Measurements from ENCODE around the gene POLR3B. TPM values are rescaled to one million over a fixed set of nuclear protein-coding genes. Genes with fewer than 3 reads are reported as not detected.

Gene POLR3B
- total RNA-seq, 2 donors from 2014 or later, result 9.0 to 12.4 TPM

DNA sequence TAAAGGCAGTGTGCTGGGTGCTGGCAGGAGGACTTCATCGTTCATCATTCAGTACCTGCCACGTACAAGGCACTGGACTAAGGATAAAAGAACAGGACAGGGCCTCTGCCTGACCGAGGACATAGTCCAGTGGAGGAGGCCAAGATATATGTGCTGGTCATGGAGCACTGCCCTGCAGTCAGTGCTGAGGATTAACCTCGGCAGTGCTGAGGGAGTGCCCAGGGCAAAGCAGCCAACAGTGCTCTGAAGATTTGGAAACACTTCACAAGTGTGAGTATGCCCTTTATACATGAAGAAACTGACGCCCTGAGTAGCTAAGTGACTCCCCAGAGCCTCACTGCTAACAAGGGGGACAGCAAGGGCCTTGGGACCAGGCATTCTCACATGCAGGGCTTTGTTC, 153.8 kb downstream of the POLR3B start:
- Histone ChIP-seq H3K4me3 (ENCODE audit: low read length) (no peak overlapping the region), H3K27me3 (ENCODE audit: control insufficient read depth, insufficient read depth, low read length, poor library complexity, severe bottlenecking) (no peaks in the 10 kb centered on the region), H3K36me3 (ENCODE audit: control insufficient read depth, insufficient read depth, low read length) (peaks cover 16% of the 10 kb centered on the region), H3K9me3 (ENCODE audit: control insufficient read depth, low read length) (no peaks in the 10 kb centered on the region), H3K9ac (ENCODE audit: extremely low read depth, low read length, poor library complexity, severe bottlenecking) (no peak overlapping the region), H3K27ac (ENCODE audit: low read depth, low read length) (no peak overlapping the region), H3K4me1 (ENCODE audit: control insufficient read depth, insufficient read depth, low read length) (no peaks in the 10 kb centered on the region)
- no peak for TF ChIP-seq CTCF (conservative IDR thresholded peaks at IDR 0.05)
- H3K9me3 Mint-ChIP-seq, result peaks cover 2% of the 10 kb centered on the region
- peaks cover 4% of the 10 kb centered on the region for H3K36me3 Mint-ChIP-seq (ENCODE audit: low read depth)
- WGBS, 2 experiments (ENCODE audit: insufficient coverage in 1 of 2, insufficient read length in 1 of 2), result 88 to 93% methylated on average over 4 to 5 of the region's 5 CpGs
- no peaks in the 10 kb centered on the region for H3K27me3 Mint-ChIP-seq (ENCODE audit: insufficient read depth)
- H3K4me1 Mint-ChIP-seq, result no peaks in the 10 kb centered on the region
- no peak overlapping the region for H3K4me3 Mint-ChIP-seq
- no peak for DNase-seq
- H3K27ac Mint-ChIP-seq, result no peak overlapping the region

GRCh38 chr12:106517314-106517713, 159.8 kb downstream of the POLR3B start:
- Histone ChIP-seq H3K4me3 (ENCODE audit: low read length) (no peak overlapping the region), H3K36me3 (ENCODE audit: control insufficient read depth, insufficient read depth, low read length) (no peaks in the 10 kb centered on the region), H3K27ac (ENCODE audit: low read depth, low read length) (no peak overlapping the region), H3K4me1 (ENCODE audit: control insufficient read depth, insufficient read depth, low read length) (no peaks in the 10 kb centered on the region), H3K27me3 (ENCODE audit: control insufficient read depth, insufficient read depth, low read length, poor library complexity, severe bottlenecking) (no peaks in the 10 kb centered on the region), H3K9me3 (ENCODE audit: control insufficient read depth, low read length) (no peaks in the 10 kb centered on the region), H3K9ac (ENCODE audit: extremely low read depth, low read length, poor library complexity, severe bottlenecking) (no peak overlapping the region)
- TF ChIP-seq CTCF (conservative IDR thresholded peaks at IDR 0.05), result no peak
- DNase-seq, result no peak
- Mint-ChIP-seq H3K4me3 (no peak overlapping the region), H3K4me1 (no peaks in the 10 kb centered on the region), H3K27me3 (ENCODE audit: insufficient read depth) (peaks cover 11% of the 10 kb centered on the region), H3K9me3 (peaks cover 2% of the 10 kb centered on the region), H3K36me3 (ENCODE audit: low read depth) (no peaks in the 10 kb centered on the region), H3K27ac (no peak overlapping the region)
- 83 to 90% methylated on average over 1 of the region's 1 CpG for WGBS, 2 experiments (ENCODE audit: insufficient coverage in 1 of 2, insufficient read length in 1 of 2)

- no peaks in the 10 kb centered on the region for H3K4me1 ChIP-seq (ENCODE audit: control insufficient read depth, insufficient read depth, low read length)
- H3K9me3 Mint-ChIP-seq, result no peaks in the 10 kb centered on the region
- H3K27me3 ChIP-seq (ENCODE audit: control insufficient read depth, insufficient read depth, low read length, poor library complexity, severe bottlenecking), result no peaks in the 10 kb centered on the region
- H3K36me3 ChIP-seq (ENCODE audit: control insufficient read depth, insufficient read depth, low read length), result no peaks in the 10 kb centered on the region
- H3K4me1 Mint-ChIP-seq, result no peaks in the 10 kb centered on the region
- no peak overlapping the region for H3K27ac ChIP-seq (ENCODE audit: low read depth, low read length)
- DNase-seq, result no peak
- no peaks in the 10 kb centered on the region for H3K36me3 Mint-ChIP-seq (ENCODE audit: low read depth)
- no peaks in the 10 kb centered on the region for H3K9me3 ChIP-seq (ENCODE audit: control insufficient read depth, low read length)
- TF ChIP-seq CTCF (conservative IDR thresholded peaks at IDR 0.05), result no peak
- no peak overlapping the region for H3K27ac Mint-ChIP-seq
- H3K9ac ChIP-seq (ENCODE audit: extremely low read depth, low read length, poor library complexity, severe bottlenecking), result no peak overlapping the region
- H3K27me3 Mint-ChIP-seq (ENCODE audit: insufficient read depth), result peaks cover 11% of the 10 kb centered on the region
- no peak overlapping the region for H3K4me3 ChIP-seq (ENCODE audit: low read length)
- 93 to 95% methylated on average over 6 to 9 of the region's 9 CpGs for WGBS, 2 experiments (ENCODE audit: insufficient coverage in 1 of 2, insufficient read length in 1 of 2)
- no peak overlapping the region for H3K4me3 Mint-ChIP-seq
Measured at GRCh38 chr12:106519607-106520021, 162.1 kb downstream of the POLR3B start.
